GF-D8 (cell line): Measurements from ENCODE around the gene PFDN6.

ENCODE experiments used
- DNase-seq: peaks from one replicate; lab custom pipeline; 2025; lab: John Stamatoyannopoulos, UW

The PFDN6 gene

DNA sequence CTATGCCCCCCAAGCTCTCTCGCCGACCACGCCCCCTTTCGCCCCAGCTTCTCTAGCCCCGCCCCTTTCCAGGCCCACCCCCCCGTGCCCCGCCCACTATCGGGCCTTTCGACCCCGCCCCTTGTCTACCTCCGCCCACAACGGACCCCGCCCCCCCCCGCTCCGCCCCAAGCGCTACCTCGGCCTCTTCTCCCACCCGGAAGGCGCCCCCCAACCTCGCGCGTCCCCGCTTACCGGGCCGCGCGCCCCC lies 27.9 kb downstream of the PFDN6 start:
- no peak for DNase-seq

DNA sequence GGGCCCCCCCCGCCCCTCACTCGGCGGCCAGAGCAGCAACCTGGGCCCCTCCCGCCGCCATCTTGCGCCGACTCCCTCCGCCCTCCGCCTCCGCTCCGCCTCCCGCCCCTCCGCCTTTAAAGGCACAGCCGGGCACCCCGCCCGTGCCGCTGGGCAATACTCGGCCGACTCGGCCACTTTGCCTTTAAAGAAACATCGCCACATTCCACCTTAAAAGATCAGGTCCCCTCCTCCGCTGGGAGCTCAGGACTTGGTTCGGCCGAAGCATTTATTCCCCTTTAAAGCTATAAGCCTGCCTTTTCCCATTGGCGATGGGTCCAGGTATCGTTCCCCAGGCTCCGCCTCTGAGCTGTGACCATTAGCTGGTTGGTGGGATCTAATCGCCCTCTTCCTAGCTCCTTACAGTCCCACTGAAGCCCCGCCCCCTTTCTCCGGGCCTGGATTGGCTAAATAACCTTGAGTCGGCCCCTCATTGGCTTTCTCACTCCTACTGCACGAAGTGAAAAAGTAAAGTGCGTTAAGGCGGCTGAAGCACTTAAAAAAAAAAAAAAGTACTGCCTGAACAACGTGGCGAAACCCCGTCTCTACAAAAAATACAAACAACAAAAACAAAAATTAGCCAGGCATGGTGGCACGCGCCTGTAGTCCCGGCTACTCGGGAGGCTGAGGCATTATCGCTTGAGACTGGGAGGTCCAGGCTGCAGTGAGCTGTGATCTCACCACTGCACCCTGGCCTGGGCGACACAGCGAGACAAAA lies 28.4 kb downstream of the PFDN6 start, which contains the start of gene ZBTB22:
Gene ZBTB22 (minus strand): TSS at position 76 of the 757 bp plus-strand sequence. CDS start 828 bp downstream, outside the sequence.
- DNase-seq, result peak; percentile 87

DNA sequence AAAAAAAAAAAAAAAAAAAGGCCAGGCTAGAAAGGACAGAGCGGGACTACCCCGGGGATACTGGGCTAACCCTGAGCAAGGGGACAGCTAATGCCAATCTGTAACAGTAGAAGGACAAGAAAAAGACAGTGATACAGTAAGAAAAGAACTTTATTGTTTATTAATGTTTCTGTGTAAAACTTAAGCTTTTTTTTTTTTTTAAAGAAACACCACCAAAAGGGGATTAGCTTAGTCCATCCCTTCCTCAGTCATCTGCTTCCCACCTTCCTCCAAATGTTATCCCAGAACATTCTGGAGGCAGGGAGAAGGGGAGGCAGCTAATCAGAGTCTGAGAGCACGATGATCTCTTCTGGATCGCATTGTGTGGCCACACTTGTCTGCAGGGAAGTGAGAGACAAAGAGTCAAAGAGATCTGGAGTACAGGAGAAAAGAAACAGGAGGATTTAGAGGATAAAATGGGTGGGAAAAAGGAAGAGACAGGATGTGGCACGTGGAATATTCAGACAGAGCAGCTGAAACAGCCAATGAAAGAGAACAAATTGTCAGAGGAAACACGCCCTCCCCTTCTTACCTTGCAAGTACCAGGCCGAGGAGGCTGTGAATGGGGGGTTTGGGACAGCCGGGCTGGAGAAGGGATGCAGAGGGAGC lies 29.1 kb downstream of the PFDN6 start:
- no peak for DNase-seq

DNA sequence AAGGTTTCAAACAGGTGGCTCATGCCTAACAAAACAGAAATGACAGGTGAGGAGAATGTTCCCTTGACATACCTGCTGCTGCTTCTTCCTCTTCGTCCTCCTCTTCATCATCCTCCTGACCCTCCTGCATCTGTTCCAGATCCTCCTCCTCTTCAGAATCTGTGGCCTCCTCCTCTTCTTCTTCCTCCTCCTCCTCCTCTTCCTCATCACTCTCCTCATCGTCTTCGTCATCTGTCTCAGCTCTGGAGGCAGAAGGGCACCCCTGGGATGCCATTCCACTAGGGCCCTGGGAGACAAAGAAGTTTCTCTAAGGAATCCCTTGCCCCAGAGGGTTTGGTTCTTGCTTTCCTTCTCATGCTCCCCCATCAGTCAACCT lies 30.5 kb downstream of the PFDN6 start:
- no peak for DNase-seq

DNA sequence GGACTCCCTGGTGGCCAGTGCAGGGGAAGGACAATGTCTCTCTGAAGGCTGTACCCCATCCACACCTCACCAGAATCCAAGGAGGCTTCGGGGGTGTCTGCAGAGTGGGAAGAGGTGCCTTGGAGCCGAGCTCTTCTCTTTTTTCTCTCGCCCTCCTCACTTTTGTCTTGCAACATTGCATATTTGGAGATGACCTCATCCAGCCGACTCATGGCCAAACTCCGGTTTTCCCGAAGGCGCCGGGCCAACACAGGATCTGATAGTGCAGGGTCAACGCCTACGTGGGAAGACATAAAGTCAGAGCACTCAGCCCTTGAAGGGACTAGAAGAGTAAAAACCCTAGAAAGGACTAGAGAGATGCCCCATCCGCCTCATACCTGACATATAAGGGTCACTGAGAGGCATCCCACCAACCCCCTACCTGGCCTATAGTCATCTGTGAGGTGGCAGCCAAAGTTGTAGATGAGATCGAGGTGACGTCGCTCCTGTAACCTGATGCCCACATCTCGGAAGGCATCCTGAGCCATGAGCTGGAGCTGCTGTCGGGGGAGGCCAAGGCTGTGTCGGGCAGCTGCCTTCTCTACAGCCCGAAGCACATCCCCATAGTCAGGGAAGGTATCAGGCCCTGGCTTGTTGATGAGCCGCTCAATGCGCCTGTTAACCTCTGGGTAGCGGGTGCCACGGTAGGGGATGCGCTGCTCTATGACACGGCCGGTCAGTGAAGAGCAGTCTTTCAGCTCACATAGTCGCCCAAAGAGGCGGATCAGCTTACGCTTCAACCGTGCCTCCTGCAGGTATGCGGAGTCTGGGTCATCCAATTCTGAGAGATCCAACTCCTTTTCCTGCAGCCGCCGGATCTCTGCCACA lies 31.1 kb downstream of the PFDN6 start:
- DNase-seq, result no peak

DNA sequence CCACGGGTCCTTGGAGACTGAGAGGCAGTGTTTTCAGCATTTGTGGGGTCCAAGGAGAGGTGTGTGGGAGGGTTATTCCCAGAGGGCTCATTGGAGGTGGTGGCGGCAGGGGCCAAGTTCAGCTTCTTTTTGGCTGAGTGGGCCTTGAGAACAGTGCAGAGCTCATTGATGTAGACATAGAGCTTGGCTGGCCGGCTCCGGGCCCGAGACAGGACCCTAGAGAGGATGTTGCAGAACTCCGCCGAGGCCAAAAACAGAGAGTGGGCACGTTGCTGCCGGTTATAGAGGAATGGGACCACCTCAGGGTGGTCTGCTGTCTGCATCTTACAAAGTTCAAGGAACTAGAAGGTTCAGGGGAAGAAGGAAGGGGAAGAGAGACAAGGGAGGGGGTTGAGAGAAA lies 31.8 kb downstream of the PFDN6 start:
- no peak for DNase-seq

DNA sequence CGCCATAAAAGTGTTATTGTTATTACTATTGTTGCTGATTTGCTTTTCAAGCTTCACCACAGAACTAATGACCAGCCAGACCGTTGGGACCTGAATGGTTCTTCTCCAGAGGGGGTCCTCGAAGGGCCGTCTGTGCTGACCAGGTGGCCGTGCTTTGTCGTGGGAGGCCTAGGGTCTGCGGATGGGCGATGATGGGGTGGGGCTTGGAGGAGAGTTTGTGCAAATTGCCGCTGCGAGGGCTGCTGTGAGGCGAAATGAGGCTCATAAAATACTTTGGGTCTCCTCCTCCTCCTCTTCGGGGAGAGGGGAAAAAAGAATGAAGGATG lies 34.2 kb downstream of the PFDN6 start:
- DNase-seq, result no peak

DNA sequence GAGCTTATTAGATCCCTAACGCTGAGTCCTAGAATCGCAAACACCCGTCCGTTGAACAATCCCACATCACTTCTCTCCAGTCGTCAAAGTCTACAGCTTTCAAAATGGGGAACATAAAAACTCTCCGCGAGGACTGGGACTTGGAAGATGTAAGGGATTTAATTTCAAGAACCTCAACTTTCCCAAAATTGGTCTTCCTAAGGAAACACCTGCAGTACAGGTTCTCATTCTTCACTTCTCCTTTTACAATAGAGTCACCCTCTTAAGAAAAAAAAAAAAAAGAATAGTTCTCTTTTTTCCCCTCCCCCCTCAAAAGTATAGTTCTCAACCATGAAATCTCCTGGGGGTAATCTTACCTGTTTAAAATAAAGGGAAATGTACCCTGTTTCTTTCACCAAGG lies 34.7 kb downstream of the PFDN6 start:
- peak; percentile 9 for DNase-seq

DNA sequence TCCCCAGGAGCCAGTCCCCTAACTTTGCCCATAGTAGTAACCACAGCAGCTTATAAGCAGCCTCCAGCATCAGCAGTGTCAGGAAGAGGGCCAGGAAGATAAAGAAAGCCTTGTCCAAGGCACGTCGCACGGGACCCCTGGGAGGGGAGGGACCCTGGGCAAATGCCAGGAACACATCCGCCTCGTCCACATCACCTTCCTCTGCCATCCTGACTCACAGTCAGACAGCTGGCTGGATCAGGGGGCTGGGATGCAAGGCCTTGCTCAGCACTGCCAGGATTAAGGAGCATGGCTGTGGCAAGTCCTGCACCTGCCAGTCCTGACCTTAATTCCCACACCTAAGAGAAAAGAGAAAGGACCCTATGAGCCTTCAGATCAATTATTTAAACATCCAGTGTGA lies 39.7 kb downstream of the PFDN6 start:
- no peak for DNase-seq

DNA sequence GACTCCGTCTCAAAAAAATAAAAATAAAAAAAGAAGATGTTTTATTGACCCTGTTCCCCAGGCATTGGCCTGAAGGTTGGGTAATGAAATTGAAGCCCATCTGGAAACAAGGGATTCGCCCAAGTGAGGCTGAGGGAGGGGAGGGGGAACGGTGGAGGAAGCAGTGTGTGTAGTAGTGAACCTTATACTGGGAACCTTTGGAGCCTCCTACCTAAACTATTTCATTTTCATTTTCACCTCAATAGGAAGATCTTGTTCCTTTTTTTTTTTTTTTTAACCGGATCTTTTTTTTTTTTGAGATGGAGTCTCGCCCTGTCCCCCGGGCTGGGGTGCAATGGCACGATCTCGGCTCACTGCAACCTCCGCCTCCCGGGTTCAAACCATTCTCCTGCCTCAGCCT lies 41.3 kb downstream of the PFDN6 start:
- no peak for DNase-seq

DNA sequence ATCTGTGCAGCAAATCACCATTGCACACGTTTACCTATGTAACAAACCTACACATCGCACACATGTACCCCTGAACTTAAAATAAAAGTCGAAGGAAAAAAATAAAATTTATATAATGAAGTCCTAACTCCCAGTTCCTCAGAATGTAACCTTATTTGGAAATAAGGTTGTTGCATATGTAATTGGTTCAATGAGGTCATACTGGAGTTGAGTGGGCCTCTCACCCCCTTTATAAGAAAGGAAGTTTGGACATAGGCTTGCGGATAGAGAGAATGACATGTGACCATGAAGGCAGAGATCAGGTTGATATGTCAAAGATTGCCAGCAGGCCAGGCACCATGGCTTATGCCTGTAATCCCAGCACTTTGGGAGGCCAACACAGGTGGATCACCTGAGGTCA lies 44.3 kb downstream of the PFDN6 start:
- DNase-seq, result no peak

DNA sequence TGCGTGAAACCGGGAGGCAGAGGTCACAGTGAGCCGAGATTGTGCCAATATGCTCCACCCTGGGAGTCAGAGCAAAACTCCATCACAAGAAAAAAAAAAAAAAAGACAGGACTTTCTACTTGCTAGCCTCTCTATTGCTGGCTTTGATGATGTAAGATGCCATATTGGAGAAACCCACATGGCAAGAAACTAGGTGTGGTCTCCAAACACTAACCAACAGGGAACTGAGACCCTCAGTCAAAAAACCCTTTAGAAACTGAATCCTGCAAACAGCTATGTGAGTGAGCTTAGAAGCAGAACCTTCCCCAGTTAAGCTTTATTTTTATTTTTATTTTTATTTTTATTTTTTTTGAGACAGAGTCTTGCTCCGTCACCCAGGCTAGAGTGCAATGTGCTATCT lies 46.5 kb downstream of the PFDN6 start:
- no peak for DNase-seq

DNA sequence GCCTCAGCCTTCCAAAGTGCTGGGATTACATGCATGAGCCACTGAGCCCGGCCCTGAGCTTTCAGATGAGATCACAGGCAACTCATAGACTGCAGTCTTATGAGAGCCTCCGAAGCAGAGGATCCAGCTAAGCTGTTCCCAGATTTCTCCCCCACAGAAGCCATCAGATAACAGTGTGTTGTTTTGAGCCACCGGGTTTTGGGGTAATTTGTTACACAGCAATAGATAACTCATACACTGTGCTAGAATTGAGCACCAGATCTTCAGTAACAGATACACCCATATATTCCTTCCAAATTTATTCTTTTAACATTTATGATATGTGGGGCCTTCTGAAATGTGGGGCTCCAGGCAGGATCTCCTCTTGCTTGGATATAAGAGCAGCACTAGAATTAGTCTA lies 47.1 kb downstream of the PFDN6 start:
- no peak for DNase-seq

DNA sequence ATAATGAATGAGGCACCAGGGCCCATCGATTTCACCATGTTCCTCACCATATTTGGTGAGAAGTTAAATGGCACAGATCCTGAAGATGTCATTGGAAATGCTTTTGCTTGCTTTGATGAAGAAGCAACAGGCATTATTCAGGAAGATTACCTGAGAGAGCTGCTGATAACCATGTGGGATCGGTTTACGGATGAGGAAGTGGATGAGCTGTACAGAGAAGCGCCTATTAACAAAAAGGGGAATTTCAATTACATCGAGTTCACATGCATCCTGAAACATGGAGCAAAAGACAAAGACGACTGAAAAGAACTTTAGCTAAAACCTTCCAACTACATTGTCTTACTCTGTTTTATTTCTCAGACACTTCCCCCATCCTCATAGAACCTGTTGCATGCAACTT lies 49.8 kb downstream of the PFDN6 start:
- no peak for DNase-seq
